NCI-H2107 treated with DMSO at 0.1 percent for 48 hours (cell line): ENCODE results near the gene NBEA.
"Not testable (repeated sequence)": the region's sequence is repeated elsewhere in the genome, so short reads cannot be mapped to it uniquely, and the experiment has no call there.

Experiments
- DNase-seq: peaks from one replicate; lab custom pipeline; 2025; ENCODE audit not compliant: unreplicated experiment; lab: John Stamatoyannopoulos, UW

Gene NBEA

GRCh38 chr13:35367586-35367985 lies 425.5 kb downstream of the NBEA start:
- DNase-seq = no peak

- DNase-seq = no peak
Measured at GRCh38 chr13:35378939-35379338, 436.9 kb downstream of the NBEA start.

DNA sequence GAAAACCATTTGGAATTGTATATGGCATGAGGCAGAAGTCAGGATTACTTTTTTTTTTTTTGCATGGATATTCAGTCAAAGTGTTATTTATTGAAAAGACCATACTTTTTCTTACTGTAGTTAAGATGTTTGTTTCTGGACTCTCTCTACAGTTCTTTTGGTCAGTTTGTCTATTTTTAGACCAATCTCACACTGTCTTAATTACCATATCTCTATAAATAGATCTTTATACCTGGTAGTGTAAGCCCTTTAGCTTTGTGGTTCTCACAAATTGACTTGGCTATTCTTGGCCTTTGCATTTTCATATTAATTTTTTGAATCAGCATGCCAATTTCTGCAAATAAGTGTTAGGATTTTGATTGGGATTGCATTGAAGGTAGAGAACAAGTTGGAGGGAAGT lies 437.6 kb downstream of the NBEA start:
- DNase-seq = no peak

DNA sequence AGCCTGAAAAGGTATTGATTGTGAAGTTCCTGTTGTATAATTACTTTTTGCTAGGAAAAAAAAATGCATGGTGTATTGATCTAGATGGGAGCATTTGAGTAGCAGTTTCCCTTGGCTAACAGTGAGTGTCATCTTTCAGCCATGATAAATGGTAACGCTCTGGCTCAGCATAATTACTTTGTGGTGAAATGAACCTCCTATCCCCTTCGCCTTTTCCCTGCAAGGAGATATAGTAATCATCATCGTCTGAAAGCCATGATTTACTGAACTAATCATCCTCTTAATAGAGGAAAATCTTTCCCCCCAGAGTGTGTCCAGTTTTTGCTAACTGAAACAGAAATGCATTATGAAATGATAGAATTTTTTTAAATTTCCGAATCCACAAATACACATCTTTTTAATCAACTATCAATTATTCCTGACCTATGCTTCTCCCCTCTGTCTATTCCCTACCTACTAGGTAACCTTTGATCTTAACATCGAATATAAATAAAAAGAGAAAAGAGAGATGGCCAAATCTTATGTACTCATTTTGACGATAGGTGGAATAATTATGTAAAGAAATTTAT lies 445.7 kb downstream of the NBEA start:
- peak; percentile 43 for DNase-seq

GRCh38 chr13:35388441-35389355 lies 446.6 kb downstream of the NBEA start:
- DNase-seq = peak; percentile 1

GRCh38 chr13:35389535-35389934 lies 447.5 kb downstream of the NBEA start:
- DNase-seq = no peak

DNA sequence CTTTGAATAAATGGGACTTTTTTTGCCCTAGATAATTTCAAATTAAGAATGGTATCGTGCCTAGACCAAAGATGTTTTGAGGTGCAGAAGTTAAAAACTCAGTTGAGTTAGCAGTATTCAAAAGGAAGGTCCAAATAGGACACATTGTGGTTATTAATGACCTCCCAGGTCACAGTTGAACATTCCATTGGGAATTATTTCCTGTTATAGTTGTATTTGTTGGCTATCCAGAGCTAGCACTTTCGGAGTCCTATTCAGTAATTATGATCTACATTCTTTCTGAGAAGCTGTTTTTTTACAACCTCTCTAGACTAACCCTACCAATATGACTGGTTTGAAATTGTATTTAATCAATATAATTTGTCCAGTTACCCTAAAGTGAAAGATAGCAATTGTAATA lies 450.7 kb downstream of the NBEA start:
- no peak for DNase-seq

GRCh38 chr13:35393886-35394285 lies 451.8 kb downstream of the NBEA start:
- no peak for DNase-seq

DNA sequence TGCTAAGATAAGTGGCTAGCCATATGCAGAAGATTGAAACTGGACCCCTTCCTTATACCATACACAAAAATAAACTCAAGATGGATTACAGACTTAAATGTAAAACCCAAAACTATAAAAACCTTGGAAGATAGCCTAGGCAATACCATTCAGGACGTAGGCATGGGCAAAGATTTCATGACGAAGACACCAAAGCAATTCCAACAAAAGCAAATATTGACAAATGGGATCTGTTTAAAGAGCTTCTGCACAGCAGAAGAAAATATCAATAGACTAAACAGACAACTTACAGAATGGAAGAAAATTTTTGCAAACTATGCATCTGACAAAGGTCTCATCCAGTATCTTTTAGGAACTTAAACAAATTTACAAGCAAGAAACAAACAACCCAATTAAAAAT lies 466.2 kb downstream of the NBEA start:
- DNase-seq = not testable (repeated sequence)

DNA sequence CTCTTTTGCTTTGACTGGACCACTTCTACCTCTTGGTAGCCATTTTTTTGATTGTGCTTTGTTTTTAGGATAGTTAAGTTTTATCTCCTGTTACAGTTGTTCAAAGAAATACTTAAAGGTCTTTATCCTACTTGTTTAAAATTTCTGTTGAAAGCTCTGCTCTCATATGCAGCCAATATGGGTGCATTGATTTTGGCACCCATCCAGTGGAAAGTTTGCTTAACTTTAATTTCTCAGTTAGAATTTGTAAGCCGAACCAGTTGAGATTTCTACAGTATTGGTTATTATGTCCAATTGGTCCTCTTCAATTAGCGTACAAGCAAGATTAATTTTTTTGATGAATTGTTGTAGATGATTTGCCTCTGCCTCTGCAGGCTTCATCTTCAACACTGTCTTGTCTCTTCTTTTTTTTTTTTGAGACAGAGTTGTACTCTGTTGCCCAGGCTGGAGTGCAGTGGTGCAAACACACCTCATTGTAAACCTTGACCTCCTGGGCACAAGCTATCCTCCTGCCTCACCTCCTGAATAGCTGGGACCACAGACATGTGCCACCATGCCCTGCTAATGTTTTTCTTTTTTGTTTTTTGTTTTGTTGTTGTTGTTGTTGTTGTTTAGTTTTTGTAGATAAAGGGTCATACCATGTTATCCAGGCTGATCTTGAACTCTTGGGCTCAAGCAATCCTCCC lies 469.1 kb downstream of the NBEA start:
- no peak for DNase-seq

DNA sequence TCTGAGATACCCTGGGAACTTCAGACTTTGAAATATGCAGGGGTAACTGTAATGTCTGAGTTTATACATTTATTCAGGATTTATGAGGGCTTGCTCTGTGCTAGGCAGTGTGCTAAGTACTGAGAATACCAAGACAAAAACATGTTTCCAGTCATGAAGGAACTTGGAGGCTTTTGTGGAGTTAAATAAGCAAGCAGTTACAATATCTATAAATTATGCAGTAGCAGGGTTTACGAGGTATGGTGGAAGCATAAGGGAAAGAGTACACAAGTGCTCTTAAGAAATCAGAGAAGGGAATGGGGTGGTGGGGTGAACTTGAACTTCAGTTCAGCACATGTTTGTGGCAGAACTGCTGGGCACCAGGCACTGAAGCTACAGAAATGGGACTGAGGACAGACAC lies 506.4 kb downstream of the NBEA start:
- no peak for DNase-seq

DNA sequence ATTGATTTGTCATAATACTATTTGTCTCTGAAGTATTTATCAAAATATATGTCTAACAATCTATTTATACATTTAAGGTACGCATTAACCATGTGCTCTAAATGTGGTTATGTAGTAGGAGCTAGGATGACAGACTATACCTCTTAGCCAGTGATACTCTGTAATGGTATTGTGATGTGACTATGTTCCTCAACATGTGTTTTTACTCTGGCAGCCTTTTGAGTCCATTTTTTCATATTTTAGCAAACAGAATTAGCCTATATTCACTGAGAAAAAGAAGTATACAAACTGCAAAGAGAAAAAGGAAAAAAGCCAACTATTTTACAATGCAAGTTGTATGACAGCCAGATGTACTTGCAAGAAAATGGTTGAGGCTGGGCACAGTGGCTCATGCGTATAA lies 507.8 kb downstream of the NBEA start:
- DNase-seq = no peak

GRCh38 chr13:35455022-35455421 lies 513.0 kb downstream of the NBEA start:
- DNase-seq = no peak

- DNase-seq = no peak
Measured at GRCh38 chr13:35457258-35457657, 515.2 kb downstream of the NBEA start.

DNA sequence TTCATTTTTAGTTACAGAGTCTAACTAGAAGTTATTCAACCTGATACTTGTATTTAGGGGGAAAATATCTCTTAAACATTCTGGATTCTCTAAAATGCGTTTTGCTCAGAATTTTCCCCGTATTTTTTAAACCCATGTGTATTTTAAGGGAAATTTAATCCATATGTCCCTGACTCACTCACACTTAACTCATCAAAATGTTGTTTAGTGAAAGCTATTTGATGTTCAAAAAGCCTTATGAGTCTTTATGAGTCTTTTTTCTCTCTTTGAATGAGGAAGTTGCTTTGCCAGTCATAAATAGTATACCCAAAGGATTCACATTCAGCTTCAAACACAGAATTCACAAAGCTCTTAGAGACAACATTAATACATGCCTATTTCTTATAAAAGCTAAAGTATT lies 518.0 kb downstream of the NBEA start:
- no peak for DNase-seq

GRCh38 chr13:35465371-35465770 lies 523.3 kb downstream of the NBEA start:
- no peak for DNase-seq

GRCh38 chr13:35468195-35468594 lies 526.1 kb downstream of the NBEA start:
- no peak for DNase-seq

- no peak for DNase-seq
Measured at GRCh38 chr13:35469806-35470525, 527.9 kb downstream of the NBEA start.

GRCh38 chr13:35470671-35471661 lies 528.9 kb downstream of the NBEA start:
- DNase-seq = no peak

DNA sequence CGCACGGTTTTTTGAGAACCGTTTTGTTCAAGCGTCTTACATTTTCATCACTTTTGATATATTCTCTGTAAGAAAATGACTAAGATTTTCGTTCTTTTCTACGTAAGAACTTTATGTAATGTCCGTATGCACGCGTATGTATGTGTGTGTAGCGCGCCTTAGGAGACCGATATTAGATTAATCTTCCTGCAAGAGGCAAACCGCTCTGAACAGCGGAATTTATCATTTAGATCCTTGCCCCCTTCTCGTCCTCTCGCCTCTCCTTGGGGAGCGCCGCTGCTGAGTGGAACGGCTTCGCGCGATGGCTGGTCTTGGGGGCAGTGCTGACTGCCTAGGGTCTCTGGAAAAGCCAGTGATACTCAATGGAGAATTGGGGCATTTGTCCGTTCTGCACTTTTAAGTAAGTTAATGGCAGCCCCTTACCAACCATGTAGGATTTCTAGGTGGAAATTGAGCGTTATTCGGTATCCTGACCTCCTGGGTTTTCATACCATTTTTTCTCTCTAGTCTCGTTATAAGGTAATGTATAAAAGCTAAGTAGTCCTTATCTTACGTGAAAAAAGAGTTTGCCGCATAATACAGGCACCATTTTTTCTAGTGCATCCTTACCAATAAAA lies 529.7 kb downstream of the NBEA start:
- DNase-seq = no peak
